LNCAP (cell line): Measurements from ENCODE around the gene PPP4R4.

ENCODE experiments used
- TF ChIP-seq, protein P1 (sequence below): fragments of 450-650 bp; IDR thresholded peaks from 2 replicates; pipeline ENCODE4 v1.5.1; 2017; ENCODE audit warnings: mild to moderate bottlenecking

PPP4R4 gene

GRCh38 chr14:94192536-94192935 is 18.4 kb downstream of the PPP4R4 start:
- TF ChIP-seq, protein P1, sequence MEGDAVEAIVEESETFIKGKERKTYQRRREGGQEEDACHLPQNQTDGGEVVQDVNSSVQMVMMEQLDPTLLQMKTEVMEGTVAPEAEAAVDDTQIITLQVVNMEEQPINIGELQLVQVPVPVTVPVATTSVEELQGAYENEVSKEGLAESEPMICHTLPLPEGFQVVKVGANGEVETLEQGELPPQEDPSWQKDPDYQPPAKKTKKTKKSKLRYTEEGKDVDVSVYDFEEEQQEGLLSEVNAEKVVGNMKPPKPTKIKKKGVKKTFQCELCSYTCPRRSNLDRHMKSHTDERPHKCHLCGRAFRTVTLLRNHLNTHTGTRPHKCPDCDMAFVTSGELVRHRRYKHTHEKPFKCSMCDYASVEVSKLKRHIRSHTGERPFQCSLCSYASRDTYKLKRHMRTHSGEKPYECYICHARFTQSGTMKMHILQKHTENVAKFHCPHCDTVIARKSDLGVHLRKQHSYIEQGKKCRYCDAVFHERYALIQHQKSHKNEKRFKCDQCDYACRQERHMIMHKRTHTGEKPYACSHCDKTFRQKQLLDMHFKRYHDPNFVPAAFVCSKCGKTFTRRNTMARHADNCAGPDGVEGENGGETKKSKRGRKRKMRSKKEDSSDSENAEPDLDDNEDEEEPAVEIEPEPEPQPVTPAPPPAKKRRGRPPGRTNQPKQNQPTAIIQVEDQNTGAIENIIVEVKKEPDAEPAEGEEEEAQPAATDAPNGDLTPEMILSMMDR = no peak

GRCh38 chr14:94193776-94194175 is 19.7 kb downstream of the PPP4R4 start:
- TF ChIP-seq, protein P1 = no peak

GRCh38 chr14:94196057-94196456 is 21.9 kb downstream of the PPP4R4 start:
- TF ChIP-seq, protein P1 = no peak

- TF ChIP-seq, protein P1 = no peak
These were observed 29.5 kb downstream of the PPP4R4 start for GRCh38 chr14:94203473-94204210.

- TF ChIP-seq, protein P1 = no peak
These were observed 38.9 kb downstream of the PPP4R4 start for GRCh38 chr14:94213021-94213420.

GRCh38 chr14:94213741-94214140 is 39.6 kb downstream of the PPP4R4 start:
- TF ChIP-seq, protein P1 = no peak

DNA sequence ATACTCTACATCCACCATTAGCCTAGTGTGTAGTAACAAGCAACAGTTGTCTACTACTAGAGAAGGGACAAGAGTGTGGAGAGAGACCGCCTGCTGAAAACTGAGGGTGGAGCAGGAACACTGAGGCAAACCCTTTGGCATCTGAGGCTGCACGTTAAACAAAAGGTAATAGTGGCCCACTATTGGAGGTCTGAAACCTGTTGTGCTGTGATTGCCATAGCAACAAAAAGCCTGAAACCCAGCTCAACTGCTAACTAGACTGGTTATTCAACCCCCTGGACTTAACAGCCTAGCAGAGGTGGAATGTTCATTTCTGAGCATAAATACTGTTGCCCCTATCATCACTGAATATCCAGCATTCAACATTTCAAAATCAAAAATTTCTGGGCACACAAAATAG is 43.0 kb downstream of the PPP4R4 start:
- TF ChIP-seq, protein P1 = no peak

DNA sequence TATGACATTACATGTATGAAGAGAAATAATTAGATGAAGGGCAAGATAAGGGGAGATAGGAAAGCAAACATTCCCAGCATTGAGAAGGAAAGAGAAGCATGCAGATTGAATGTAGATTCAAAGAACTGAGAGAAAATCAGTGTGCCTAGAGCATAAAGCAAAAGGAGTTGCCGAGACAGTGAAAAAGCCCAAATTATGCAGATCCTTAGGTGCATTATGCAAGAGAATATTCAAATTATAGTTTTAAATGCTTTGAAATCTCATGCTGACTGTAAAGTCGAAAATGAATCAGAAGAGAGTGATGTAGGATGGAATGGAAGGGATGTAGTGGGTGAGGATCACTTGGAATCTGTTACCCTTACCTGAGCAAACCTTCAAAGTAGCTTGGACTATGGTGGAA is 49.9 kb downstream of the PPP4R4 start:
- TF ChIP-seq, protein P1 = no peak
